ENCODE measurements around the gene MCC.

Gene MCC

DNA sequence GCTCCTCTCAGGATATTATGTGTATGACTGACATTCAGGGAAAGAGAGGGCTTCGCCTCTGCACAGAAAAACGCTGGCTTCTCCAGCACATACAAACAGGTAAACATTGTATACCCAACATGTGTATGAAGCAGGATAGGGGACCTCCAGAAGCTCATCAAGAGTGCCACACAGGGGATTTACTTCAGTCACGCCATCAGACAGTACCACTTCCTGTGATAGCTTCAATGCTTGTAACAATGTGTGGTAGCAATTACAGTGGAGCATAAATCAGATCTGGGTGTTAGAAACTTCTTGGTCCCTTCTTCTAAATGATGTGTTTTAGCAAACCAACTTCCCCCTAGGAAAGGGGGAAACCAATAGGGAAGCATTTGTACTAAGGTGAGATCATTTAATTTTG lies 214.3 kb downstream of the MCC start:
- DNase-seq (ENCODE audit: low spot score), result no peak

DNA sequence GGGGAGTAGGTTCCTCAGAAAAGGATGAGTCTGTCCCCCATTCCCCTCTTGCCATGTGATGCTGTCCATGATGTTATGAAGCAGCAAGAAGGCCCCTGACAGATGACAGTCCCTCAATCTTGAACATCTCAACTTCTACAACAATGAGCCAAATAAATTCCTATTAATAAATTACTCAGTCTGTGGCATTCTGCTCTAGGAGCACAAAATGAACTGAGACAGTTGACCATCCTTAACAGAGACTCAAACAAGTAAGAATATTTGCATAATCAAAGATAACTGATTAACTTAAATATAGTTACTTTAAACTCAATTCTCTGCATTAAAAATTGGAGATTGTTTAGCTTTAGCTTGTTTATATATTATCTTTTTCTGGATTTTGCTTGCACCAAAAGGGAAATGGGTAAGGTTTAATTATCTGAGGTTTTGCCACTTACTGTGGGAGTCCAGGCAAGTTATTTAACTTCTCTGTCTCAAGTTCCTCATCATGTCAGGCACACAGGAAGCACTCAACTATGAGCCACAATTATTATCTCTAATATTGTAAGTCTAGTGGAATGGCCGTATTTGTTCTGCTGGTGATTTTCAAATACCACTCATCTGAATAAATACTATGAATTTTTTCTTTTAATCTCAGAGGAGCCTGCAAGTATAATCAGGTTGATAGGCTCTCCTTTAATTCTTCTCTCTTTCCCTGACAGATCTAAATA lies 216.4 kb downstream of the MCC start:
- DNase-seq (ENCODE audit: low spot score), result no peak

DNA sequence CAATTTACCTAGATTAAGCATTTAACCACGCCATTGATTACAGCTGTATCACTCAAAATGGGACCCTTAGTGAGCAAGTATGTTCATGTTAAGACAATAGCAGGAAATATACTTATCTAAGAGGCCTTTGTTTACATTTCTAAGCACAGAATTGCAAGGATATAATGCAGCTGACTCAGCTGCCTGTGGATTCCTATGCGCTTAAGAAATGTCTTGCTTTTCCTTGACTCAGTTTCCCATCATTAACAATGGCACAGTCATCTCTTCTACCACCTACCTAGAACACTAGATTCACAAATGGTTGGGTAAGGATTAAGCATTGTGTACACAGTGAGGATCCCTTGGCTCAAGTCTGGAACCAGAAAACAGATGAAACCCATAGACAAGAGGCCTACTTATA lies 217.2 kb downstream of the MCC start:
- DNase-seq (ENCODE audit: low spot score), result no peak

DNA sequence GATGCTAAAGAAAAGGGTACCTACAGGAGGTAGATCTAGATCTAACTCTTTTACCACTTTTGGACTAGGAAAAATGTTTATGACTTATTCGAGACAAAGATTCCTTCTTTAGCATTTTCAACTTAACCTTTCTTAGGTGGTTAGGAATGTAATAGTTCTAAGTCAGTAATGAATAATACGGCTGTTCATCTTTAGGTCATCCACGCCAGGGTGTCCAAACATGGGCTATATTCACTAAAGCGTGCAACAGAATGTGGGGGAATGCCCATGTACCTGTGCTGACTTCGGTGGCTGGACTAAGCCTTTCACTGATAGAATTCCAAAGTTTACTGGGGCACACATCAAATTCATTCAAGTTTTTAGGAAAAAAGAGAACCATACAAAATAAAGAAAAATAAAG lies 218.2 kb downstream of the MCC start:
- no peak for DNase-seq (ENCODE audit: low spot score)

DNA sequence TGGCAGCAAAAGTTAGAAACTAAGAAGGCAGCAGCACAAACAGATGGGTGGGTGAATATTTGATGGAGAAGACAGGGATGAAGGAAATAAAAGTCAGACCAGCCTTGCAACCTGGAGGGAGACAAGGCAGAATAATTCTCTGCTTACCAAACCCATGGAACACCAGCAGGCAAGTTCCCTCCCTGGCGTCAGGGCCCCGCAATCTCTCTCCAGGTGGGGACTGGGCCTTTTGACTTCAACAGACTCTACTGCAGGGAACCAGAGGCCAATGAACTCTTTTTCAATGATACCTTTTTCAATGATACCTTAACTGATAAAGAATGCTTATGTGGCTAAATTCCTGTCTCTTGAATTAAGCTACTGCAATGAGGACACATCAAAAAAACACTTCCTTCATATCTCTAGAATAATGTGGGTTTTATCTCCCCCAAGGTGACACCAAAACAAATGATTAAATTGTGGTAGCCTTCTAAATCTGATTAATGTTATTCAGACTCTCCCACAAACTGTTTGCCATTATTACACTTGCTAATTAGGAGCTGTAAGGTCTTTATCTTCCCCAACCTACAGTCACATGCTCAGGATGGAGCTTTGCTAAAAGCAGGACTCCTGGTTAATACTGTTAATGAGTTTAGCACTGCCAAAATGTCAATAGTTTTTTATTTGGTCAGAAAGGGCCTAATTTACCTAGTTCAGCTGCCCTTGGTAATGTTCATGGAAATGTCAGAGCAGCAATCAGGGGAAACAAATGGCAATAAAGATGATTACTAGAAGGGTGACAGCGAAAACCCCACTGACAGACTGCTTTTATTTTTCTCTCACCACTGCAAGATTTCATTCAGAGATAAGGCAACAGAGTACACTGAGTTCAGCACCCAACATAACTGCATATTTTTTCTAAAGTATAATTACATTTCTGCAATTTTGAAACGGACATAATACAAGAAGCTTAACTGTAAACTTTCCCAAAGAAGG lies 218.9 kb downstream of the MCC start:
- no peak for DNase-seq (ENCODE audit: low spot score)

DNA sequence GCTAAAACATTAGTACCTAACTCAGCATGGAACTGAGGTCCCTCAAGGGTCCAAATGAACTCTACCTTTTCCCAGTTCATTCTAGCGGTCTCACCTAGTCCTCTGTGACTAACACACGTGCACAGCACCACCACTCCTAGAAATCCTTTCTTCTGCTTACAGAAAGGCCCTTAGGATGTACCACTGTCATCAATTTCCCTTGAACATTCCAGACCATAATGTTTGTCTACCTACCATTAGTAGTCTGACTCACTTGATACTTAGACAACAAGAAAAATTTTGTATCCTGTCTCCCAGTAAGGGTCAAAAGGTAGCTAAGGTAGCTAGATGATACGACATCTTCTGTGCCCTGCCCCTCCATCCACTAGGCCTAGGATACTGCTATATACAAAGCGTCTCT lies 220.0 kb downstream of the MCC start:
- DNase-seq (ENCODE audit: low spot score), result no peak

DNA sequence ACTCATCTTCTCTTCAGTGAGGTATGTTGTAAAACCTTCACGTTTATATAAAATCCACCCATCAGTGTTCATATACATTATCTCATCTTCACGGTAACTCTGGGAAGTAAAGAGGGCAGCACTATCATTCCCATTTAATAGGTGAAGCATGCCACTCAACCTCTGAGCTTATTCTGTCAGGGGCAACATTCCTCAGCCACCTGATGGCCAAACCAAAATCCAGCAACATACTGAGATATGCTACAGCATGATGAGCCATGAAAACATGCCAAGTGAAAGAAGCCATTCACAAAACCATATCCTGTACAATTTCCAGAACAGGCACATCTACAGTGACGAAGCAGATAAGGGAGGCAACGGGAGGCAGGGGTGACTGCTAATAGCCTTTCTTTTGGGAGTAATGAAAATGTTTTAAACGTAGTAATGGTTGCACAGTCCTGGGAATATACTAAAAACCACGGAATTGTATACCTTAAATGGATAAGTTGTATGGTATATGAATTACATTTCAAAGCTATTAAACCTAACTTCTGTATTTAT lies 220.8 kb downstream of the MCC start:
- DNase-seq (ENCODE audit: low spot score), result no peak

DNA sequence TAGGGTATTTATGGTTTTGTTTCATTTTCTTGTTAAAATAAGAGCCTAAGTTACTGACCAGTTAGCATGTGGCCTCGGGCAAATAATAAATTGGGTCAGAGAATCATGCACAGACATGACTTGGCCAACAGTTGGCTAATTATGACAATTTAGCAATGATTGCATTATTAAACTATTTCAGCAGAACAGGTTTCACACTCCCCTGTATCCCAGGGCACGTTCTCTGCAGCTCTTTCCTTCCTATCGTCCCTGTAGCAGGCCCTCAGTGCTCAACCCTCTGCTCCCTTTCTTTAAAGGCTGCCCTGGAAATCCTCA lies 221.4 kb downstream of the MCC start:
- DNase-seq (ENCODE audit: low spot score), result no peak

DNA sequence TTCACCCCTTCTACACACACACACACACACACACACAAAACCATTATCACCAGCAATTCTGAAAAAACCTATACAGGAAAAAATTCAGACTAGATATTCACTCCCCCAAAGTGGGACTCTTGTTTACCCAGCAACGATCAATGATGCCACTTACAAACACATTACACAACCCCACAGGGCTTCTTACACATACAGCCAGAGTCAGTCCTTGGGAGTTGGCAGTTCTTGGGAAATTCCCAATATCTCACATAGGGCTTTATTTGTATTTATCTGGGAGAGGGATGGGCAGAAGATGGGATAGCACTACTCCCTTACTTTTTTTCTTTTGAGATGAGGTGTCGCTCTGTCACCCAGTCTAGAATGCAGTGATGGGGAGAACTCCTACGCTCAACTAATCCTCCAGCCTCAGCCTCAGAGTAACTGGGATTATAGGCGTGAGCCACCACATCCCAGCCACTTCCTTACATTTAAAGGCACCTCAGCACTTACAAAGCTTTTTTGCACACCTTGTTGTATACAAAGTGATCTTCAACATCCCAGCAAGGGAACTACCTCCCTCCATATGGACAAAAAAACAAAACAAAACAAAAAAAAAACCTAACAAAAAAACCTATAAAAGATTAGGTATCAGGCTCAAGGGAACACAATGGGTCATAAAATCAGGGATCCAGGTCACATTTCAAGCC lies 221.9 kb downstream of the MCC start:
- DNase-seq (ENCODE audit: low spot score), result no peak

DNA sequence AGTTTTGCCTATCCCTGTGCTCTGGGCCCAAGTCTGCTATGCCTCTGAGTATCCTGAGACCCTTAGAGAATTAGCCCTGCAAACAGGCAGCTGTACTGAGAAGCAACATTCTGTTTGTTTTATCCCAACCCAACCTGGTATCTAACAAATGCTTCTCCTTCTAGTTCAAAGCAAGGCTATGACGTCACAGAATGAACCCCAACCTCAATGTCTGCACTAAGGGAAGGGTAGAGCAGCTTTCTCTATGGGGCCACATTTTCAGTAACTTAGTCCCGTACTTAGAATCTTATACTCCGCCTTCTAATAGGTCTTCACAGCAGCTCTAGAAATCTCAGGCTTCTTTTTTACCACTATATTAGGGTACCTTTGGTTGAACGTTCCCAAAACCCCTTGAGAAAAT lies 223.1 kb downstream of the MCC start:
- no peak for DNase-seq (ENCODE audit: low spot score)

DNA sequence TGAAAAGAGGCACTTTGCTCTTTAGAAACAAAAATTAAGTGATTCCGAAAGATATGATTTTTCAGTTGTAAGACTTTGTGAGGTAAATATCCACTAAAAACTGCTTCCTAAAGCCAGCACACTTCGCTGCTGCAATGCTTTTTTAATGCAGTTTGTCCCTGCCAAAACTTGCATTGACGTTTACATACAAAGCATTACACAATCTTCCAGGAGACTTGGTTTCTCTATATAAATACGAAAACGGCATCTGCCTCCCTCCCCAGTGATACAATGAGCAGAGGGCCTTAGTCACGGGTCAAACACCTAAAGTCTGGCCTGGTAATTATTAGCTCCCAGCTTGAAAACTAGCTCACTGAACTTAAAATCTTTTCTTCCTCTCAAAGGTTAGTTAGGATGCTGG lies 224.2 kb downstream of the MCC start:
- DNase-seq (ENCODE audit: low spot score), result no peak

DNA sequence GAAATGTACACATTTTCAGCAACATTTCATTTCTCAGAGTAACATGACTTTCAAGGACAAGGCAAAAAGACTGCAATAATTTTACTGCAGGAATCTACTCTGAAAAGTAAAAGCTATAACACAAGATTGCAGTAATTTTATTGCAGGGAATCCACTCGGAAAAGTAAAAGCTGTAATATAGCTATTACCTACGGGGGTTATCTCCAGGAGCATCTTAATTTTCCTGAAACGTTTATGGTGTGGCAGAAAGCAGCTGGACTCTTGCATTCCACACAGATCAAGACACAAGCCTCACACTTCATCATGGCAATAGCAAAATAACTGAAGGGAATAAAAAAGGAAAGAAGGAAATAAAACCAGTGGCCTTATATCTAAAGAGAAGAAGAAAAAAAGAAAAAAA lies 224.7 kb downstream of the MCC start:
- peak; percentile 56 for DNase-seq (ENCODE audit: low spot score)

DNA sequence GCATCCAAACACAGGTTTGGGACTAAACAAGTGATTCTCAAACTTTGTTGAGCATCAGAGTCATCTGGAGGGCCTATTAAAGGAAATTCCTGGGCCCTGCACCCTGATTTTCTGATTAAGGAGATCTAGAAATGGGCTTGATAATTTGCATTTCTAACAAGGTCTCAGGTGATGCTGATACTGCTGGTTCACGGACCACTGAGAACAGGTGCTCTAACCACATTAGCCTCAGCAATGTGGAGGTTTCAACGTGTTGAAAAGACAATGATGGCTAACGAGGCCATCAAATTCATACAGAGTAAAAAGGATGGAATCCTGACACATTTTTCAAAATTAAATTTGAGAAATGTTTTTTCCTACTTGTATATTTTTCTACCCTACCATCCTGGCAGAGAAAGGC lies 225.6 kb downstream of the MCC start:
- DNase-seq (ENCODE audit: low spot score), result no peak

DNA sequence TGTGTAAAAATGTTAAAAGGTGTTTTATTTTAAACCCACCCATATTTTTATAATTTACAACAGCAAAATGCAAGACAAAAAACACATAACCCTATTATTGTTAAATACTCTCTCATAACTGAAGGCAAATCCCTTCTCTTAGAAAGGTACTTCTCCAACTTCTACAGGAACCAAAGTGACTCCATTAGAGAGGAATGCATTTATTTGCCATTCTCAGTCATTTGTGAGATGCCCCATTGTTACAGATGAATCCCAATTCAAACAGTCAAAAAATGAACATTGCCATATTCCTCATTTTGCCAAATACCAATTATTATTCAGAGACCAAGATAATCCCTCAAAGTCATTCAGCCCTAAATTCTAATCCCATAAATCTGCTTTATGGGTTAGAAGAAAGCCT lies 229.2 kb downstream of the MCC start:
- no peak for DNase-seq (ENCODE audit: low spot score)

DNA sequence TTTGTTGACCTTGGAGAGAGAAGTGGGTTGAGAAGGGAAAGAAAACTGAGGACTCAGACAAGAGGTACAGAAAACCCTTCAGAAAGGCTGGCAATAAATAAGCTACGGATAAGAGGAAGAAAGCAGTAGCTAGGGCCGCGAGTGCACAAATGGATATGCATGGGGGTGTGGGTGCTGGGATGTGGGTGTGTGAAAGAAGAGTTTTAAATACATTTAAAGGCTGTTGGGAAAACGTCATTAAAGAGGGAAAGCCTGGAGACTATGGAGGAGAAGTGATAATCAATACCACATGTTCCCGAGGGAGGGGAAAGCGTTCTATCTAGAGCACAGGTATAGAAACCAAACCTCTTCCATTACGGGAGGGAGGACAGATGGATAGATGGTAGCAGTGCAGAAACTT lies 230.7 kb downstream of the MCC start:
- no peak for DNase-seq (ENCODE audit: low spot score)

DNA sequence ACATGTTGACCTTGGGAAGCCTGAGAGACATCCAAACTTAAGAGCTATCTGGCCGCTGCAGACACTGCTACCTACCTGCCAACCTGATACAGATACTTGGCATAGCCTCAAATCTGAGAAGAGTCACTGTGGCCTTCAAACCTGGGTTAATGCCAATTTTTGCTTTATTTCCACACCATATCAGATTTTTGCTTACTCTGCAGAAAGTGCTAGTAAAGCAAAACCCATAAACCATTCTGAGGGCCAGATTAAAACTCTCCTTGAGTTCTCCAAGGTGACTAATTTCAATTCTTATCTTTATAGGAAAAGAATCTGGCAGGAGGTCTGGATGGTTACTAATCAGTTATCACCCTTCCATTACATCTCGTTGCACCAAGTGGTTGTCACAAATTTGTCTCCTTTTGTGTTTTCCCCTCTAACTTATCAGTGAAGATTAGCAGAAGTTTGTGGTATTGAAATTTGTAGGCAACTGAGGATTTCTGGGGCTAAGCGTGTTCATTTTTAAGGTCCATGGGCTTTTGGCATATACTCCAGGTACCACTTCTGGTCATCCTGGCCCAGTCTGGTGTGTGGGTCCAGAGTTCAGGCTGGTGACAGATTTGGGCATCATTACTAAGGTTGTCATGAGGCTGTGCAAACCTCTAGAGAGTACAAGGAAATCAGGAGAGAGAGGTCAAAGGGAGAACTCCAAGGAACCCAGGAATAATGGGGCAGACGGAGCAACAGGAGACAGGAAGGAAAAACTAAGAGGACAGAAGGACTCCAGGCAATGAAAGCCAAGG lies 231.4 kb downstream of the MCC start:
- no peak for DNase-seq (ENCODE audit: low spot score)

DNA sequence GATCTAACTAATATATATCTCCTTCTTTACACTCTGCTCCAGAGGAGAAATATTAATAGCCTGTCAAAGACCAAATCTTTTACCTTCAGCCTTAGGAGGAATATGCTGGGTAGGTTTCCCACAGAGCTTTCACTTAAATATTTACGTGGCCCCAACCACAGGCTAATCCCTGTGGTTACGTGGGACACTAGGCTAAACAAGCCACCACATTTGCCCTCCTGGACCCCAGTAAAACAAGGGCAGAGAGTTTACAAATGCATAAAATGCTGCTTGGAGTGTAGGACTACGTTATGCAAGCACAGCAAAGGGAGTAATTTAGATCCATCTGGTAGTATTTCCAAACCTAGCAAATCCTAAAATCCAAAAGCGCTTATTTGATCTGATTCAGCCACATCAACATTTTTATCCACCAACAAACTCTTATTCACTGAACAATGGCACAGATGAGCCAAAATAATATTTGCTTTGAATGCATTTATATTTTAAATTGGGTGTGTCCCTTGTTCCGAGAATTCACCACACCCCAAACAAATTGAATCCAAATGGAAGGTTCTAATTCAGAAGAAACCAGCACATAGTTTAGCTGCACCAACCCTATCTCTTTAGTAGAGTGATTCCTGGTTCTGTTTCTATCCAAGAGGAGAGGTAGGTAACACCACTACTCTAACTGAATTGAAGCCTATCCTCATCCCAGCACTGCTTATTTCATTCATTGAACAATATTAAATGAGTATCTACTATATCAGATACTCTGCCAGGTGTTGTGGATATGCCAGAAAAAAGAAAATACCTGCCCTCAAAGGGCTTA lies 232.5 kb downstream of the MCC start:
- no peak for DNase-seq (ENCODE audit: low spot score)

DNA sequence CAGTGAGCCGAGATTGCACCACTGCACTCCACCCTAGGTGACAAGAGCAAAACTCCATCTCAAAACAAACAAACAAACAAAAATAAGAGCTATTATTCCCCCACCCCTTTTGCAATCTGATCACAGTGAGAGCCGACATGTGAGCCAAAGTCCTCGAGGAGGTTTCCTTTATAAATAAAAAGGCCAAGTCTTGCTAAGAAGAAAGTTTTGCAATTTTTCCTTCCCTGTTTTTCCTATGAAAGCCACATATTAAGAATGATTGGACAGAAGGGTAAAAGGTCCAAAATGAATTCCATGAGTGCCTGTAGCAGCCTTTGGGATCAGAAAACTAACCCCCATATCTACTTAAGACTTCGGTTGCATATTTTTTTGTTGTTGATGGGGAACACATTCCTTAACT lies 233.1 kb downstream of the MCC start:
- no peak for DNase-seq (ENCODE audit: low spot score)

DNA sequence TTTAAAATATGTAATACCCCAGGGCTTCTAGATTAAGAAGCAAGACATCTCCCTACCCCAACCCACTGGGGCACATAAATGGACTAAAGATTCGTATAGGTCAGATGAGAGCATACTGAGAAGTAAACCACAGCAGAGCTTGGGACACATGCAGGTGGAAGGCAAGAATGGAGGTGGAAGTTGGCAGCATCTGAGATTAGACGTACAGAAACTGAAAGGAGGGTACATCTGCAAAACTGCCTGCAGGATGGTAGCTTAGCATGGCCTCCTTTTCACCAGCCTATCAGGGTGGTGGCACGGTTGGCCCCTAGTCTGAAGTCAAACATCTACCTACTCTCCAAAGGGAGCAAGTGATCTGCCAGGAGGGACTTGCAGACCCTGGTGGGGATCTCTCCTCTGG lies 235.2 kb downstream of the MCC start:
- DNase-seq (ENCODE audit: low spot score), result no peak

DNA sequence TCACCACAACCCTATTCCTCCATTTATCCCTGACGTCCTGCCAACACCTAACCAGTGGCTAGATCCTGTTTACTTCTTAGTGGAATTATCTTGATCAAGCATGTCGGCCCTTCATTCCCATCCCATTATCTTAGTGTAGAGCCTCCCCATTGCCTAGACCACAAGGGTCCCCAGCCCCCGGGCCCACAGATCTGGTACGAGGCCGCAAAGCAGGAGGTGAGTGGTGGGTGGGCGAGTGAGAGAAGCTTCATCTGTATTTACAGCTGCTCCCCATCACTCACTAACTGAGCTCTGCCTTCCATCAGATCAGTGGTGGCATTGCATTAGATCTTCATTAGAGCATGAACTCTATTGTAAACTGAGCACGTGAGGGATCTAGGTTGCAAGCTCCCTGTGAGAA lies 236.2 kb downstream of the MCC start:
- DNase-seq (ENCODE audit: low spot score), result no peak
